Subcutaneous adipose tissue (tissue), 4 donors: Measurements from ENCODE around the gene CSNK1E. TPM values are rescaled to one million over a fixed set of nuclear protein-coding genes. Genes with fewer than 3 reads are reported as not detected.

Source experiments
- total RNA-seq, 4 donors: library from RNA; depleted of rRNA; stranded (reverse); fragments of >200 nt; gene quantifications; one replicate each; pipeline ENCODE4 v1.1.0, GENCODE V29; 2016
- TF ChIP-seq, protein P1 (sequence below): fragments of 450-650 bp; IDR thresholded peaks from one replicate; pipeline ENCODE4 v1.5.1; 2016; ENCODE audit warnings: low read depth, mild to moderate bottlenecking, control low read depth, antibody characterized with exemption, moderate library complexity

Gene CSNK1E
- total RNA-seq, 4 donors from 2014 or later, result 59.7 to 156 (median 90.5) TPM

- TF ChIP-seq, protein P1, sequence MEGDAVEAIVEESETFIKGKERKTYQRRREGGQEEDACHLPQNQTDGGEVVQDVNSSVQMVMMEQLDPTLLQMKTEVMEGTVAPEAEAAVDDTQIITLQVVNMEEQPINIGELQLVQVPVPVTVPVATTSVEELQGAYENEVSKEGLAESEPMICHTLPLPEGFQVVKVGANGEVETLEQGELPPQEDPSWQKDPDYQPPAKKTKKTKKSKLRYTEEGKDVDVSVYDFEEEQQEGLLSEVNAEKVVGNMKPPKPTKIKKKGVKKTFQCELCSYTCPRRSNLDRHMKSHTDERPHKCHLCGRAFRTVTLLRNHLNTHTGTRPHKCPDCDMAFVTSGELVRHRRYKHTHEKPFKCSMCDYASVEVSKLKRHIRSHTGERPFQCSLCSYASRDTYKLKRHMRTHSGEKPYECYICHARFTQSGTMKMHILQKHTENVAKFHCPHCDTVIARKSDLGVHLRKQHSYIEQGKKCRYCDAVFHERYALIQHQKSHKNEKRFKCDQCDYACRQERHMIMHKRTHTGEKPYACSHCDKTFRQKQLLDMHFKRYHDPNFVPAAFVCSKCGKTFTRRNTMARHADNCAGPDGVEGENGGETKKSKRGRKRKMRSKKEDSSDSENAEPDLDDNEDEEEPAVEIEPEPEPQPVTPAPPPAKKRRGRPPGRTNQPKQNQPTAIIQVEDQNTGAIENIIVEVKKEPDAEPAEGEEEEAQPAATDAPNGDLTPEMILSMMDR, result no peak
These were observed 27.6 kb downstream of the CSNK1E start for GRCh38 chr22:38289583-38290082.

DNA sequence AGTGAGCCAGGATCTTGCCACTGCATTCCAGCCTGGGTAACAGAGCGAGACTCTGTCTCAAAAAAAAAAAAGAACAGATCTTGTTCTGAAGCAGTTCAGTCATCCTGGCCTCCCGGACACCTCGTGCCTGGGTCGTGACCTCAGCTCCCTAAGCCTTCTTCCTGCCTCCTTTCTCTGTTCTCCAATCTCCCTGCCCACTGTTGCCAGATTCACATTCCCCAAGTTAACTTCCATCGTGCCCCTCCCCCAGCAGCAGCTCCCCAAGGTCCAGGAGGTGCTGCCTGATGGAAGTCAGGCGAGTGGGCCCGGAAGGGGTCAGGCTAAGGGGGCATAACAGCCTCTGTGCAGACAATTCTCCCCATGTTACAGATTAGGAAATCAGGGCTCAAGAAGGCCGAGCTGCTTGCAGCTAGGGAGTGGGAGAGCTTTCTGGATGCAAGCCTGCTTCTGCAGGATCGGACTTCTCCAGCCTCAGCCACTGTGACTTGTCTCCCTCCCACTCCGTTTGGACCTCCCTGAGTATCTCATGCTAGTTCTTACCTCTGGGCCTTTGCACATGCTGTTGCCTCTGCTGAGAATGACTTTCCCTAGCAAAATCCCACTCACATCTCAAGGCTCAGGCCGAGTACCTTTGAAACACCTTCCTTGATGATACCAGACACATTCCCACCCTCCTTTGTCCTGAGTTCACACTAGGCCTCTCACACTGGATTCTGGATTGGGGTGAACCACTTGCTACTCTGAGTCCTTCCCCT is 30.1 kb downstream of the CSNK1E start:
- TF ChIP-seq, protein P1, result no peak

- TF ChIP-seq, protein P1, result no peak
These were observed 32.2 kb downstream of the CSNK1E start for GRCh38 chr22:38285018-38285417.

DNA sequence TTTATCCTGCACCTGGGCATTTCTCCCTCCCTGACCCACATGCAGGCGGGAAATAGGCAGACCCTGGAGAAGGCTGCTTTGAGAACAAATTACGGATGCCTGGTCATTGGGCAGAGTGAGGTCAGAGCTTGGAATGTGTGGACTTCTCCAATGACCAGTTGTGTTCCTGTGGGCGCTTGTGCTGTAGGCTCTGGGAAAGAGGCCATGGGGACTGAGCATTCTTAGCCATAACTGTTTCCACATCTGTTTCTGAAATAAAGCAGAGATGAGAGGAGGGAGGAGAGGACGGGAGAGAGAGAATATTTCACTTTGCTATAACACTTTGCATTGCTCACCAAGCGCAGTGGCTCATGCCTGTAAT is 33.2 kb downstream of the CSNK1E start:
- TF ChIP-seq, protein P1, result no peak

GRCh38 chr22:38282397-38282796 is 34.8 kb downstream of the CSNK1E start:
- TF ChIP-seq, protein P1, result no peak

DNA sequence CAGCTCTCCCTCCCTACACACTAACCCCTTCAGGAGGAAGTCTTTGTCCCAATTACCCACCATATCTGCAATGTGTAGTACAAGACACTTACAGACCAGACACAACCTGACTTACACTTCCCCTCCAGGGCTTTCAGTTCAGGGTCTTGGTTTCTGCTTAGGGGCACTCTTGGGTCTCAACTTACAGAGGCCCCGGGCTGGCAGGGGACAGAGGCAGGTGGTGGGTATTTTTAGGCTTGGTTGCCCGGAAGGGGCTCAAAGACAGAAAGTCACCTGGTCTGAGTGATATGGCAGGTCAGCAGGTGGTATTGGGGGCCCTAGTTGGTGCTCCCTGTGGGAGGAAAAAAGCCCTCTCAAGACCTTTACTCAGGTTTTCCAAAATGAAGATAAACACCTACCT is 41.1 kb downstream of the CSNK1E start:
- TF ChIP-seq, protein P1, result no peak

- TF ChIP-seq, protein P1, result no peak
These were observed 44.0 kb downstream of the CSNK1E start for GRCh38 chr22:38273135-38273826.
